Measurements from ENCODE around the gene USP44.

DNA sequence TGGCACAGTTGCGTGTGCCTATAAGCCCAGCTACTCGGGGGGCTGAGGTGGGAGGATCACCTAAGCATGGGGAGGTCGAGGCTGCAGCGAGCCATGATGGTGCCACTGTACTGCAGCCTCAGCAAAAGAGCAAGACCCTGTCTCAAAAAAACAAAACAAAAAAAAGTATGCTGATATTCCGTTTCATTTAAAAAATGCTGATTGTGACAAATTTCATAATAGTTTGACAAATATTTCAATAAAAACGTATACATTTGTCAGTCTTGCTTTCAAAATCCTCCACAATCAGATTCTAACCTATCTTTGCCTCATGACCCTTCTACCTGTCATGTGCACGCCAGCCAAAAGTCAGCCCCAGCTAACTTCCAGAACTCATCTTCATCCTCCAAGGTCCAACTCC, 9.8 kb downstream of the USP44 start:
- TF ChIP-seq ESRRG (CRISPR knock-in tag; IDR thresholded peaks at IDR 0.05): no peak
- no peak for TF ChIP-seq ARNTL (CRISPR knock-in tag; IDR thresholded peaks at IDR 0.05; ENCODE audit: borderline replicate concordance, low read depth)
- TF ChIP-seq ZFP30 (CRISPR knock-in tag; IDR thresholded peaks at IDR 0.05): no peak
- TF ChIP-seq RARB (CRISPR knock-in tag; IDR thresholded peaks at IDR 0.05): no peak
- TF ChIP-seq, protein P1, sequence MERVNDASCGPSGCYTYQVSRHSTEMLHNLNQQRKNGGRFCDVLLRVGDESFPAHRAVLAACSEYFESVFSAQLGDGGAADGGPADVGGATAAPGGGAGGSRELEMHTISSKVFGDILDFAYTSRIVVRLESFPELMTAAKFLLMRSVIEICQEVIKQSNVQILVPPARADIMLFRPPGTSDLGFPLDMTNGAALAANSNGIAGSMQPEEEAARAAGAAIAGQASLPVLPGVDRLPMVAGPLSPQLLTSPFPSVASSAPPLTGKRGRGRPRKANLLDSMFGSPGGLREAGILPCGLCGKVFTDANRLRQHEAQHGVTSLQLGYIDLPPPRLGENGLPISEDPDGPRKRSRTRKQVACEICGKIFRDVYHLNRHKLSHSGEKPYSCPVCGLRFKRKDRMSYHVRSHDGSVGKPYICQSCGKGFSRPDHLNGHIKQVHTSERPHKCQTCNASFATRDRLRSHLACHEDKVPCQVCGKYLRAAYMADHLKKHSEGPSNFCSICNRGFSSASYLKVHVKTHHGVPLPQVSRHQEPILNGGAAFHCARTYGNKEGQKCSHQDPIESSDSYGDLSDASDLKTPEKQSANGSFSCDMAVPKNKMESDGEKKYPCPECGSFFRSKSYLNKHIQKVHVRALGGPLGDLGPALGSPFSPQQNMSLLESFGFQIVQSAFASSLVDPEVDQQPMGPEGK (CRISPR knock-in tag; IDR thresholded peaks at IDR 0.05; ENCODE audit: borderline replicate concordance): no peak

Measured in SK-N-SH treated with all-trans-retinoic acid at 6 μM for 48 hours (cell line).